K562 (cell line): ENCODE data around the gene VENTX. TPM values are rescaled to one million over a fixed set of nuclear protein-coding genes. Genes with fewer than 3 reads are reported as not detected.

Experiments
- ATAC-seq: fragments of 200-7000 bp; cut with Tn5 transposase; 3 replicates; pipeline ENCODE4 v1.9.1; 2020; ENCODE audit warnings: moderate library complexity
- BruUV-seq: library from RNA; stranded (reverse); fragments of 400-500 nt; replicated peaks from 2 replicates; lab custom pipeline; 2021; lab: Mats Ljungman, UMichigan
- CTCF ChIA-PET: fragments of 300-600 bp; formaldehyde crosslinking; extraction: SDS; loops from one replicate; lab custom pipeline; 2021; ENCODE audit warnings: low intra/inter-chr PET ratio; lab: Yijun Ruan, JAX
- POLR2A ChIA-PET: fragments of 300-600, 350-650 bp; sonication (Branson Sonifier 250); formaldehyde crosslinking; extraction: SDS; loops from one replicate; lab custom pipeline; 2021; ENCODE audit warnings: antibody characterized with exemption, inconsistent platforms; lab: Yijun Ruan, JAX
- DNase-seq, 4 experiments: peaks; one replicate each; pipeline versions ENCODE4 v3.0.0 to v3.0.0-alpha.2; 2011 to 2018; ENCODE audit warnings: low spot score in 3 of 4, mixed read lengths in 3 of 4; ENCODE audit errors: extremely low read depth in 1 of 4
- FAIRE-seq: peaks from 2 replicates; lab custom pipeline; 2011; peaks lifted over from hg19 to GRCh38; lab: Jason Lieb, UNC
- H2AFZ ChIP-seq: 2 replicates; pipeline ENCODE4 v1.6.0; 2011; ENCODE audit warnings: low read depth, low read length, control low read depth, inconsistent platforms
- H3K27ac ChIP-seq: fragments of 200-600 bp; 3 replicates; pipeline ENCODE4 v1.8.0; 2011; ENCODE audit warnings: low read depth, mild to moderate bottlenecking, control low read depth, inconsistent platforms, low read length, moderate library complexity, mixed read lengths; ENCODE audit errors: extremely low read depth
- H3K27me3 ChIP-seq, 2 experiments: fragments of 300-600 bp in 1 of 2; 2 replicates in 1 of 2; 3 replicates in 1 of 2; pipeline versions ENCODE4 v1.6.0 to v1.8.0; 2011; ENCODE audit warnings: inconsistent platforms in 2 of 2, low read length in 2 of 2, mild to moderate bottlenecking in 1 of 2, mixed read lengths in 1 of 2, moderate library complexity in 1 of 2; ENCODE audit not compliant: control insufficient read depth in 2 of 2, insufficient read depth in 2 of 2
- H3K36me3 ChIP-seq: fragments of 300-600 bp; 3 replicates; pipeline ENCODE4 v1.8.0; 2011; ENCODE audit warnings: mild to moderate bottlenecking, low read length, inconsistent platforms; ENCODE audit not compliant: control insufficient read depth, insufficient read depth
- H3K4me1 ChIP-seq, 2 experiments: fragments of 200-600 bp in 1 of 2; replicated peaks in 1 of 2; 2 replicates in 1 of 2; 3 replicates in 1 of 2; pipeline versions ENCODE4 v1.5.1 to v1.8.0; 2011; ENCODE audit warnings: inconsistent platforms in 2 of 2, low read length in 2 of 2, mild to moderate bottlenecking in 1 of 2, mixed read lengths in 1 of 2, moderate library complexity in 1 of 2; ENCODE audit not compliant: control insufficient read depth in 2 of 2, insufficient read depth in 2 of 2
- H3K4me2 ChIP-seq: 2 replicates; pipeline ENCODE4 v1.6.1; 2011; ENCODE audit warnings: low read length, control low read depth, inconsistent platforms, mixed read lengths; ENCODE audit not compliant: insufficient read depth
- H3K4me3 ChIP-seq: fragments of 200-600 bp; sonication (generic), shearing (Covaris generic); 2 replicates; pipeline ENCODE4 v1.5.1; 2016; ENCODE audit warnings: control low read depth, inconsistent platforms
- H3K79me2 ChIP-seq: fragments of 200-600 bp; 3 replicates; pipeline ENCODE4 v1.8.0; 2011; ENCODE audit warnings: low read length, inconsistent platforms; ENCODE audit not compliant: control insufficient read depth, insufficient read depth
- H3K9ac ChIP-seq, 2 experiments: 2 replicates each; pipeline versions ENCODE4 v1.6.0 to v1.6.1; 2011; ENCODE audit warnings: low read depth in 2 of 2, low read length in 2 of 2, control low read depth in 1 of 2, inconsistent platforms in 1 of 2, mild to moderate bottlenecking in 1 of 2, mixed read lengths in 1 of 2; ENCODE audit not compliant: insufficient read depth in 1 of 2
- H3K9me1 ChIP-seq: one replicate; pipeline ENCODE4 v1.6.0; 2011; ENCODE audit warnings: inconsistent platforms, mild to moderate bottlenecking, low read length, moderate library complexity; ENCODE audit not compliant: control insufficient read depth, insufficient read depth
- H3K9me3 ChIP-seq: replicated peaks from 2 replicates; pipeline ENCODE4 v1.5.1; 2011; ENCODE audit warnings: low read depth, low read length, inconsistent platforms; ENCODE audit not compliant: control insufficient read depth, insufficient read depth
- H4K20me1 ChIP-seq: replicated peaks from 2 replicates; pipeline ENCODE4 v1.6.1; 2011; ENCODE audit warnings: low read length, inconsistent platforms, mixed read lengths; ENCODE audit not compliant: control insufficient read depth, insufficient read depth
- DNMT1 ChIP-seq: fragments of 450-650 bp; IDR thresholded peaks from 2 replicates; pipeline ENCODE4 v1.6.1; 2016; ENCODE audit warnings: antibody characterized with exemption, mild to moderate bottlenecking
- KHSRP ChIP-seq: fragments of 450-650 bp; IDR thresholded peaks from 2 replicates; pipeline ENCODE4 v1.6.1; 2017
- L3MBTL2 ChIP-seq: fragments of 450-650 bp; IDR thresholded peaks from 2 replicates; pipeline ENCODE4 v1.6.1; 2016; ENCODE audit warnings: mild to moderate bottlenecking, moderate library complexity
- RCOR1 ChIP-seq, 2 experiments: IDR thresholded peaks; 2 replicates each; pipeline ENCODE4 v1.6.1; 2012; ENCODE audit warnings: low read depth in 2 of 2, low read length in 2 of 2, borderline replicate concordance in 1 of 2, improper control_type of control experiment in 1 of 2
- SAP30 ChIP-seq: fragments of 200-600 bp; sonication (generic); IDR thresholded peaks from 2 replicates; pipeline ENCODE4 v1.6.1; 2012; ENCODE audit warnings: borderline replicate concordance, low read depth, mild to moderate bottlenecking, moderate library complexity, low read length, control low read depth, inconsistent platforms; ENCODE audit not compliant: insufficient read depth, poor library complexity, severe bottlenecking
- STAT5A ChIP-seq: IDR thresholded peaks from 2 replicates; pipeline ENCODE4 v1.6.1; 2012; ENCODE audit warnings: low read length, inconsistent platforms, borderline replicate concordance
- YBX1 ChIP-seq: fragments of 450-650 bp; IDR thresholded peaks from 2 replicates; pipeline ENCODE4 v1.7.1; 2016; ENCODE audit warnings: mild to moderate bottlenecking
- ZNF324 ChIP-seq: fragments of 250-450 bp; sonication (Bioruptor Pico); IDR thresholded peaks from 2 replicates; pipeline ENCODE4 v1.4.0; 2020; ENCODE audit warnings: mild to moderate bottlenecking
- WGBS: fragments of 100-300 bp; shearing (Covaris generic); methylation state at CpG from one replicate; pipeline ENCODE4 v1.1.6; 2016; ENCODE audit warnings: low coverage, mixed read lengths; ENCODE audit not compliant: insufficient coverage; ENCODE audit errors: missing lambda C conversion rate; 5-methylcytosine and 5-hydroxymethylcytosine counted together
- in situ Hi-C: fragments of 300-500 bp; cut with MboI; formaldehyde crosslinking; loops from 4 replicates; pipeline ENCODE4 v1.15.0; 2018; ENCODE audit warnings: inconsistent platforms, mixed read lengths
- intact Hi-C: fragments of 100-400 bp; cut with micrococcal nuclease; formaldehyde crosslinking; loops from 2 replicates; pipeline ENCODE4 v1.14.2; 2022
- polyA plus RNA-seq, 8 experiments: library from polyadenylated mRNA; depleted of rRNA in 4 of 8; stranded (reverse) in 5 of 8; unstranded in 3 of 8; fragments of >200 nt; fragmentation: Nextera tagmentation in 2 of 8; fragmentation: Illumina TruSeq in 1 of 8; extraction: Ambion mirVana in 2 of 8; extraction: Trizol in 1 of 8; gene quantifications; 2 replicates each; pipeline versions ENCODE4 v1.2.1 to v1.2.3, GENCODE V29; 2011 to 2014; ENCODE audit warnings: inconsistent platforms in 1 of 8, missing spikeins in 1 of 8
- total RNA-seq, 7 experiments: library from RNA; depleted of rRNA in 6 of 7; stranded (reverse); fragments of >200 nt in 6 of 7; fragmentation: Illumina TruSeq in 2 of 7; extraction: Trizol in 2 of 7; gene quantifications; 2 replicates each; pipeline versions ENCODE4 v1.2.1 to v1.2.3, GENCODE V29; 2011 to 2021; ENCODE audit warnings: low replicate concordance in 1 of 7
- TF ChIP-seq, protein P1 (sequence below): fragments of 450-650 bp; IDR thresholded peaks from 2 replicates; pipeline ENCODE4 v1.6.1; 2016; ENCODE audit warnings: antibody characterized with exemption

VENTX gene
- total and polyA plus RNA-seq, 9 of the 15 experiments (the other 6 are each of a cell fraction or from before 2014, with no cell fraction given) = 0.07 to 0.70 (median 0.20) TPM; not detected in 1

- no peak overlapping the region for H2AFZ ChIP-seq
- H3K36me3 ChIP-seq = no peaks in the 10 kb centered on the region
- H3K27me3 ChIP-seq = no peaks in the 10 kb centered on the region
- TF ChIP-seq SAP30 (no peak), KHSRP (no peak), L3MBTL2 (no peak)
- H3K9ac ChIP-seq = no peak overlapping the region
- no peak for DNase-seq
- intact Hi-C loops = no loop called here
- no peaks in the 10 kb centered on the region for H3K79me2 ChIP-seq
- FAIRE-seq = no peak
- no peak overlapping the region for H3K27ac ChIP-seq
- BruUV-seq = no TSS peak
- in situ Hi-C loops = no loop called here
- H3K4me2 ChIP-seq = no peak overlapping the region
- no peaks in the 10 kb centered on the region for H3K9me1 ChIP-seq
- no peaks in the 10 kb centered on the region for H3K9me3 ChIP-seq
- H4K20me1 ChIP-seq = no peaks in the 10 kb centered on the region
- 71% methylated on average over 3 of the region's 21 CpGs for WGBS
- no peak overlapping the region for H3K4me3 ChIP-seq
- H3K4me1 ChIP-seq = peaks cover 12 to 57% of the 10 kb centered on the region in 2 experiments
- ChIA-PET CTCF (no interaction called here), POLR2A (interaction anchor here (0.6 to 1.3 kb wide), 4 partner anchors 13 to 62 kb away, joined by 3 to 5 read pairs (median 4); no protein-coding TSS in a partner anchor)
- no peak for ATAC-seq
Measured at GRCh38 chr10:133227256-133227655, 10.4 kb upstream of the VENTX start.

- no peaks in the 10 kb centered on the region for H3K36me3 ChIP-seq
- 66% methylated on average over 16 of the region's 58 CpGs for WGBS
- no peak for TF ChIP-seq STAT5A
- TF ChIP-seq DNMT1 = no peak
- no peak for TF ChIP-seq YBX1
- no peak for TF ChIP-seq ZNF324 (CRISPR knock-in tag)
- TF ChIP-seq, protein P1, sequence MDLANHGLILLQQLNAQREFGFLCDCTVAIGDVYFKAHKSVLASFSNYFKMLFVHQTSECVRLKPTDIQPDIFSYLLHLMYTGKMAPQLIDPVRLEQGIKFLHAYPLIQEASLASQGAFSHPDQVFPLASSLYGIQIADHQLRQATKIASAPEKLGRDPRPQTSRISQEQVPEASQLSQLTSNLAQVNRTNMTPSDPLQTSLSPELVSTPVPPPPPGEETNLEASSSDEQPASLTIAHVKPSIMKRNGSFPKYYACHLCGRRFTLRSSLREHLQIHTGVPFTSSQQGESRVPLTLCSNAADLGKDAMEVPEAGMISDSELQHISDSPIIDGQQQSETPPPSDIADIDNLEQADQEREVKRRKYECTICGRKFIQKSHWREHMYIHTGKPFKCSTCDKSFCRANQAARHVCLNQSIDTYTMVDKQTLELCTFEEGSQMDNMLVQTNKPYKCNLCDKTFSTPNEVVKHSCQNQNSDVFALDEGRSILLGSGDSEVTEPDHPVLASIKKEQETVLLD = no peak
- no peak for TF ChIP-seq RCOR1 (IDR thresholded peaks at IDR 0.05; ENCODE audit: borderline replicate concordance in 1 of 2, low read depth in 2 of 2, low read length in 2 of 2)
- in situ Hi-C loops = no loop called here
- peak overlapping the region in 1 of 2 experiments; percentile 7; a peak in 1 of 4 replicates for H3K9ac ChIP-seq
- H3K9me3 ChIP-seq = no peaks in the 10 kb centered on the region
- H4K20me1 ChIP-seq = no peaks in the 10 kb centered on the region
- FAIRE-seq = no peak
- H3K27me3 ChIP-seq = no peaks in the 10 kb centered on the region
- H3K4me1 ChIP-seq = peaks cover 12 to 49% of the 10 kb centered on the region in 2 experiments
- ATAC-seq = no peak
- no TSS peak for BruUV-seq
- CTCF ChIA-PET = no interaction called here
- intact Hi-C loops = no loop called here
- H3K27ac ChIP-seq = no peak overlapping the region
- H2AFZ ChIP-seq = no peak overlapping the region
- no peak overlapping the region for H3K4me2 ChIP-seq
- no peak for DNase-seq
- no peak overlapping the region for H3K4me3 ChIP-seq
- H3K9me1 ChIP-seq = no peaks in the 10 kb centered on the region
- no peaks in the 10 kb centered on the region for H3K79me2 ChIP-seq
- POLR2A ChIA-PET = no interaction called here
Measured at GRCh38 chr10:133229265-133230043, 8.2 kb upstream of the VENTX start.
